Common myeloid progenitor, CD34-positive (primary cell): ENCODE measurements around the gene LMCD1.

Experiments used
- CTCF ChIA-PET: fragments of 350-600 bp; sonication (Branson Sonifier 250); formaldehyde crosslinking; loops from one replicate; lab custom pipeline; 2021; ENCODE audit warnings: antibody characterized with exemption; lab: Charles Lee
- POLR2A ChIA-PET: fragments of 350-600 bp; sonication (Branson Sonifier 250); formaldehyde crosslinking; loops from one replicate; lab custom pipeline; 2021; ENCODE audit warnings: antibody characterized with exemption; lab: Charles Lee
- DNase-seq, 3 donors: peaks; one replicate each; pipeline versions ENCODE4 v3.0.0 to v3.0.0-alpha.2; 2013
- H3K27ac ChIP-seq, 2 experiments: 1 replicate in 1 of 2; 2 replicates in 1 of 2; pipeline ENCODE4 v1.7.0; 2013; ENCODE audit warnings: inconsistent platforms in 2 of 2, low read length in 2 of 2, mild to moderate bottlenecking in 2 of 2, low read depth in 1 of 2, moderate library complexity in 1 of 2; ENCODE audit not compliant: severe bottlenecking in 2 of 2, insufficient read depth in 1 of 2, poor library complexity in 1 of 2
- H3K27me3 ChIP-seq, 5 experiments: replicated peaks in 2 of 5; 1 replicate in 3 of 5; 2 replicates in 2 of 5; pipeline versions ENCODE4 v1.6.1 to v1.7.0; 2013; ENCODE audit warnings: low read length in 4 of 5, mild to moderate bottlenecking in 2 of 5, moderate library complexity in 2 of 5, inconsistent platforms in 1 of 5; ENCODE audit not compliant: insufficient read depth in 5 of 5, control insufficient read depth in 4 of 5
- H3K36me3 ChIP-seq, 4 experiments: 1 replicate in 2 of 4; 2 replicates in 2 of 4; pipeline versions ENCODE4 v1.6.1 to v1.7.0; 2013; ENCODE audit warnings: low read length in 3 of 4, control low read depth in 1 of 4, mild to moderate bottlenecking in 1 of 4; ENCODE audit not compliant: control insufficient read depth in 4 of 4, insufficient read depth in 4 of 4
- H3K4me1 ChIP-seq, 4 experiments: 1 replicate in 3 of 4; 2 replicates in 1 of 4; pipeline versions ENCODE4 v1.6.1 to v1.7.1; 2013; ENCODE audit warnings: low read length in 3 of 4, mild to moderate bottlenecking in 3 of 4, control low read depth in 1 of 4, inconsistent platforms in 1 of 4, moderate library complexity in 1 of 4; ENCODE audit not compliant: control insufficient read depth in 4 of 4, insufficient read depth in 4 of 4; ENCODE audit errors: control extremely low read depth in 1 of 4
- H3K4me3 ChIP-seq, 7 experiments: 1 replicate in 4 of 7; 2 replicates in 3 of 7; pipeline versions ENCODE4 v1.5.1 to v1.7.0; 2013; ENCODE audit warnings: mild to moderate bottlenecking in 7 of 7, low read length in 6 of 7, moderate library complexity in 6 of 7, inconsistent platforms in 2 of 7, low read depth in 2 of 7, control low read depth in 1 of 7; ENCODE audit not compliant: insufficient read depth in 4 of 7, control insufficient read depth in 1 of 7; ENCODE audit errors: extremely low read depth in 1 of 7
- H3K9me3 ChIP-seq, 5 experiments: 1 replicate in 4 of 5; 2 replicates in 1 of 5; pipeline versions ENCODE4 v1.6.1 to v1.7.1; 2013; ENCODE audit warnings: low read length in 4 of 5, mild to moderate bottlenecking in 2 of 5, inconsistent platforms in 1 of 5, low read depth in 1 of 5, moderate library complexity in 1 of 5; ENCODE audit not compliant: control insufficient read depth in 4 of 5, insufficient read depth in 2 of 5; ENCODE audit errors: control extremely low read depth in 1 of 5
- WGBS: methylation state at CpG from one replicate; pipeline ENCODE4 v1.1.5; 2013; ENCODE audit not compliant: insufficient coverage; 5-methylcytosine and 5-hydroxymethylcytosine counted together

LMCD1 gene

GRCh38 chr3:8596321-8597218, 94.9 kb downstream of the LMCD1 start:
- ChIA-PET POLR2A (no interaction called here), CTCF (interaction anchor here (0.7 to 1.4 kb wide), 4 partner anchors 9 to 97 kb away, joined by 3 to 6 read pairs (median 3); no protein-coding TSS in a partner anchor)
- Histone ChIP-seq H3K36me3 (no peaks in the 10 kb centered on the region), H3K27ac (no peak overlapping the region), H3K4me3 (no peak overlapping the region), H3K9me3 (no peaks in the 10 kb centered on the region), H3K27me3 (no peaks in the 10 kb centered on the region), H3K4me1 (no peaks in the 10 kb centered on the region)
- WGBS: 91% methylated on average over 14 of the region's 18 CpGs
- DNase-seq: no peak

DNA sequence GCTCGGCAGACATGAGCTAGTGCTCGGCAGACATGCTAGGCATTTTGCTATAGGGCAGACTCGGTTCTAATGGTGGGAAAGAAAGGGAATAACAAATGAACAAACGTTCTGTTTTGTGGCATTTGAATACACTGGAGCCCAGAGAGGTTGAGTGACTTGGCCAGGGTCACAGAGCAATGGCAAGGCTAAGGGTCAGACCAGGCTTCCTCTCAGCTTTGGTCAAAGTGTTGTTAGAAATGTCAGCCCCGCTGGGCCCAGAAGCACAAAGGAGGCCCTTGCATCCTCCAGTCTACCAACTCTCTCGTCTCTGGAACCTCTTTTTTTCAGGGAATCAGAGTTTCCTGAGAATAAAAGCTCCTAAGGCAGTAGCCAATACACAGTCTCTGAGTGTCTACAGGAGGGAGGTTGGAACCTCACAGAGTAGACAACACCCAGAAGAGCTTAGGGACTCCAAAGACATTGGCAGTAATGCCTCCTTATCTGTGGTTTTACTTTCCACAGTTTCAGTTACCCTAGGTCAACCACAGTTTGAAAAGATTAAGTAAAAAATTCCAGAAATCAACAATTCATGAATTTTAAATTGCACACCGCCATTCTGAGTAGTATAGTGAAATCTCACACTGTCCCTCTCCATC, 95.7 kb downstream of the LMCD1 start:
- no peaks in the 10 kb centered on the region for H3K9me3 ChIP-seq
- WGBS: 97% methylated on average over 6 of the region's 7 CpGs
- no peaks in the 10 kb centered on the region for H3K4me1 ChIP-seq
- H3K27me3 ChIP-seq: no peaks in the 10 kb centered on the region
- POLR2A ChIA-PET: no interaction called here
- no peak overlapping the region for H3K27ac ChIP-seq
- peak in 1 of 3 donors; percentile 35 for DNase-seq
- CTCF ChIA-PET: interaction anchor here (1.4 kb wide), 1 partner anchor 8 kb away, joined by 6 read pairs; no protein-coding TSS in a partner anchor
- H3K36me3 ChIP-seq: no peaks in the 10 kb centered on the region
- H3K4me3 ChIP-seq: no peak overlapping the region

DNA sequence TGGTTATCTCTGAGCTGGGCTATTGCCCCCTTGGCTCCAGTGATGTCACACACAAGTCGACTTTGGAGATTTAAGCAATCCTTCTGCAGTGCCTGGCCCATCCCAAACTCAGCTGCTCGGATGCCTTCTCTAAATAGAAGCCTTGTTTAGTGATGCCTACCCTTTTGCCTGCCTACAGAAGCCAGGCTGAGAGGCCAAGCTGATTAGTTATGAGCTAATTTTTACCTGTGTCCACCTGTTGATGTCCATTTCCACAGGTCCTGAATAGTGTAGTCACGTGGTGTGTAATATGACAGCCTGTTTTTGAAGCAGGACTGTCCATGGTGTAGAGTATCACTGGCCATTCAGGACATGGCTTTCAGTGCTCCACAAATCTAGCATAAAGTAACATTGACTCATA, 97.5 kb downstream of the LMCD1 start:
- Histone ChIP-seq H3K9me3 (no peaks in the 10 kb centered on the region), H3K36me3 (no peaks in the 10 kb centered on the region), H3K27ac (no peak overlapping the region), H3K27me3 (no peaks in the 10 kb centered on the region), H3K4me1 (no peaks in the 10 kb centered on the region), H3K4me3 (no peak overlapping the region)
- ChIA-PET POLR2A (no interaction called here), CTCF (interaction anchor here (1.1 kb wide), 1 partner anchor 23 kb away, joined by 3 read pairs; no protein-coding TSS in a partner anchor)
- no peak for DNase-seq
- 95% methylated on average over 3 of the region's 3 CpGs for WGBS

- Histone ChIP-seq H3K4me1 (no peaks in the 10 kb centered on the region), H3K4me3 (no peak overlapping the region), H3K9me3 (no peaks in the 10 kb centered on the region), H3K36me3 (no peaks in the 10 kb centered on the region), H3K27ac (no peak overlapping the region), H3K27me3 (no peaks in the 10 kb centered on the region)
- POLR2A ChIA-PET: no interaction called here
- no peak for DNase-seq
- CTCF ChIA-PET: no interaction called here
Observed at GRCh38 chr3:8600457-8600856, 98.8 kb downstream of the LMCD1 start.

- H3K9me3 ChIP-seq: no peaks in the 10 kb centered on the region
- no peak for DNase-seq
- WGBS: 97% methylated on average over 6 of the region's 9 CpGs
- no peak overlapping the region for H3K4me3 ChIP-seq
- H3K27ac ChIP-seq: no peak overlapping the region
- no peaks in the 10 kb centered on the region for H3K27me3 ChIP-seq
- CTCF ChIA-PET: no interaction called here
- POLR2A ChIA-PET: no interaction called here
- H3K36me3 ChIP-seq: no peaks in the 10 kb centered on the region
- H3K4me1 ChIP-seq: no peaks in the 10 kb centered on the region
Observed at GRCh38 chr3:8603115-8603710, 101.6 kb downstream of the LMCD1 start.

DNA sequence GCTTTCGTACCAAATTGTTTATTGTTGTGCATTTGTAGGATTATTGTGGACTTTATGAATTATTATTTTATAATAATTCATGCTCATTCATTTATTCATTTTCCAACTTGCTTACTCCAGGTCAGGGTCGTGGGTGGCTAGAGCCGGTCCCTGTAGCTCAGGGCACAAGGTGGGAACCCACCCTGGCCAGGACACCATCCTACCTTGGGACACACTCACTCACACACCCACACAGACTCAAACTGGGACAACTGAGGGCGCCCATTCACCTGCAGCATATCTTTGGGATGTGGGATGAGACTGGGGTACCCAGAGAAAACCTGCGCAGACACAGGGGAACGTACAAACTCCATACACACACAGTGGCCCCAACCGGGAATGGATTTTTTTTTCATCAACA, 102.4 kb downstream of the LMCD1 start:
- no peaks in the 10 kb centered on the region for H3K9me3 ChIP-seq
- H3K36me3 ChIP-seq: no peaks in the 10 kb centered on the region
- no peaks in the 10 kb centered on the region for H3K27me3 ChIP-seq
- H3K27ac ChIP-seq: no peak overlapping the region
- H3K4me1 ChIP-seq: no peaks in the 10 kb centered on the region
- 100% methylated on average over 2 of the region's 7 CpGs for WGBS
- H3K4me3 ChIP-seq: no peak overlapping the region
- CTCF ChIA-PET: interaction anchor here (1.1 kb wide), 1 partner anchor 11 kb away, joined by 3 read pairs; no protein-coding TSS in a partner anchor
- DNase-seq: no peak
- POLR2A ChIA-PET: no interaction called here
